ENCODE measurements around the gene HEXIM2. TPM values are rescaled to one million over a fixed set of nuclear protein-coding genes. Genes with fewer than 3 reads are reported as not detected.
A peak's percentile ranks its signal among the peaks of the same experiment; 100 is the strongest.

HEXIM2 gene
- total RNA-seq, 1 experiment from 2014 or later = 16.3 TPM

DNA sequence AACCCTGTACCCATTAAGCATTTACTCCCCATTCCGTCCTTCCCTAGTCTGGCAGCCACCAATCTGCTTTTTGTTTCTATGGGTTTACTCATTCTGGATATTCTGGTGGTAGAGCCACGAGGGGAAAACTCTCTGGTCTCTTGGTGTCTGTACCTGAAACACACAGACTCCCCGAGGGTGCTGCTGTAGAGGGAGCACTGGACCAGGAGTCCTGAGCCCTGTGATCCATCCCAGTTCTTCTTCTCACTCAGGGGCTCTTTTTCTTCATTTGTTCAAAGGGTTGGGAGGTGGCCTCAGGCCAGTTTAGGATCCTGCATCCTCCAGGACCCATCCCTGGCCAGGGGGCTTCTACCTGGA is 14.1 kb downstream of the HEXIM2 start:
- Mint-ChIP-seq H3K4me3 (ENCODE audit: low read depth, unreplicated experiment) (no peak overlapping the region), H3K4me1 (ENCODE audit: low read depth, unreplicated experiment) (peaks cover 39% of the 10 kb centered on the region), H3K36me3 (ENCODE audit: insufficient read depth, unreplicated experiment) (peaks cover 26% of the 10 kb centered on the region), H3K9me3 (ENCODE audit: low read depth, unreplicated experiment) (no peaks in the 10 kb centered on the region), H3K27ac (ENCODE audit: unreplicated experiment) (peak overlapping the region; percentile 72), H3K27me3 (ENCODE audit: unreplicated experiment) (no peaks in the 10 kb centered on the region)
- intact Hi-C loops (cut with micrococcal nuclease; ENCODE audit: unreplicated experiment) = no loop called here
- CTCF ChIA-PET = interaction anchor here (0.6 to 2.5 kb wide), 7 partner anchors 14 to 40 kb away, joined by 3 to 11 read pairs (median 5); partner anchors contain the start of genes ACBD4 and HEXIM1
- no peak for DNase-seq
- TF ChIP-seq, protein P1, sequence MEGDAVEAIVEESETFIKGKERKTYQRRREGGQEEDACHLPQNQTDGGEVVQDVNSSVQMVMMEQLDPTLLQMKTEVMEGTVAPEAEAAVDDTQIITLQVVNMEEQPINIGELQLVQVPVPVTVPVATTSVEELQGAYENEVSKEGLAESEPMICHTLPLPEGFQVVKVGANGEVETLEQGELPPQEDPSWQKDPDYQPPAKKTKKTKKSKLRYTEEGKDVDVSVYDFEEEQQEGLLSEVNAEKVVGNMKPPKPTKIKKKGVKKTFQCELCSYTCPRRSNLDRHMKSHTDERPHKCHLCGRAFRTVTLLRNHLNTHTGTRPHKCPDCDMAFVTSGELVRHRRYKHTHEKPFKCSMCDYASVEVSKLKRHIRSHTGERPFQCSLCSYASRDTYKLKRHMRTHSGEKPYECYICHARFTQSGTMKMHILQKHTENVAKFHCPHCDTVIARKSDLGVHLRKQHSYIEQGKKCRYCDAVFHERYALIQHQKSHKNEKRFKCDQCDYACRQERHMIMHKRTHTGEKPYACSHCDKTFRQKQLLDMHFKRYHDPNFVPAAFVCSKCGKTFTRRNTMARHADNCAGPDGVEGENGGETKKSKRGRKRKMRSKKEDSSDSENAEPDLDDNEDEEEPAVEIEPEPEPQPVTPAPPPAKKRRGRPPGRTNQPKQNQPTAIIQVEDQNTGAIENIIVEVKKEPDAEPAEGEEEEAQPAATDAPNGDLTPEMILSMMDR (IDR thresholded peaks at IDR 0.05; ENCODE audit: unreplicated experiment) = no peak
- BruUV-seq (replicated peaks) = no TSS peak

DNA sequence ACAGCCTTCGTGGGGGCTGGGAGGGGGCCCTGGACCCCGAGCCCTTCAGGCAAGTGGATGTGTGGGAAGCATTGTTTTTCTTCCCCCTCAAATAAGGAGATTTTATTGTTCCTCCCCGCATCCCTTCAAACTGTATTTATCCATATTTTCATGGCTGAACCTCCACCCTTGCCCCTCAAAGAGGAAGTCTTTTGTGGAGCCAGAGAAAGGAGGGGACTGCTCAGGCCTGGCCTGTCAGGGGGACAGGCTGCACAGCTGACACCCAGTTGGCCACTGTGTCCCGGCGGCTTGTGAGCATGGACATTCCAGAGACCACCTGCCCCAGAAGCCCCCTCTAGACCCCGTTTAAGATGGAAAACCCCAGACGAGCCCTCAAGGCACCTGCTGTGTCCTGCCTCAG is 15.9 kb downstream of the HEXIM2 start:
- intact Hi-C loops (cut with micrococcal nuclease; ENCODE audit: unreplicated experiment) = no loop called here
- CTCF ChIA-PET = interaction anchor here (1.4 kb wide), 1 partner anchor 26 kb away, joined by 5 read pairs; no protein-coding TSS in a partner anchor
- no TSS peak for BruUV-seq (replicated peaks)

DNA sequence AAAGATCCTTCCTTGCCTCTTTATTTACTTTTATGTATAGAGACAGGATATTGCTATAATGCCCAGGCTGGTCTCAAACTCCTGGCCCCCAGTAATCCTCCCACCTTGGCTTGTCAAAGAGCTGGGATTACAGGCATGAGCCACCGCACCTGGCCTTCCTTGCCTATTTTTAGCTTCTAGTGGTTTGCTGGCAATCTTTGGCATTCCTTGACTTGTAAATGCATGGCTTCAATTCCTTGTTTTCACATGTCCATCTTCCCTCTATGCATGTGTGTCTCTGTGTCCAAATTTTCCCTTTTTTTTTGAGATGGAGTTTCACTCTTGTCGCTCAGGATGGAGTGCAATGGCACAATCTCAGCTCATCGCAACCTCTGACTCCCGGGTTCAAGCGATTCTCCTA is 22.5 kb downstream of the HEXIM2 start:
- H3K36me3 Mint-ChIP-seq (ENCODE audit: insufficient read depth, unreplicated experiment) = no peaks in the 10 kb centered on the region
- BruUV-seq (replicated peaks) = no TSS peak

More for the DNA sequence above, 15.9 kb downstream of the HEXIM2 start:
- Mint-ChIP-seq H3K27ac (ENCODE audit: unreplicated experiment) (no peak overlapping the region), H3K4me3 (ENCODE audit: low read depth, unreplicated experiment) (no peak overlapping the region), H3K4me1 (ENCODE audit: low read depth, unreplicated experiment) (peaks cover 21% of the 10 kb centered on the region), H3K36me3 (ENCODE audit: insufficient read depth, unreplicated experiment) (peaks cover 8% of the 10 kb centered on the region), H3K27me3 (ENCODE audit: unreplicated experiment) (no peaks in the 10 kb centered on the region), H3K9me3 (ENCODE audit: low read depth, unreplicated experiment) (no peaks in the 10 kb centered on the region)
- no peak for DNase-seq
- TF ChIP-seq, protein P1 (IDR thresholded peaks at IDR 0.05; ENCODE audit: unreplicated experiment) = no peak

DNA sequence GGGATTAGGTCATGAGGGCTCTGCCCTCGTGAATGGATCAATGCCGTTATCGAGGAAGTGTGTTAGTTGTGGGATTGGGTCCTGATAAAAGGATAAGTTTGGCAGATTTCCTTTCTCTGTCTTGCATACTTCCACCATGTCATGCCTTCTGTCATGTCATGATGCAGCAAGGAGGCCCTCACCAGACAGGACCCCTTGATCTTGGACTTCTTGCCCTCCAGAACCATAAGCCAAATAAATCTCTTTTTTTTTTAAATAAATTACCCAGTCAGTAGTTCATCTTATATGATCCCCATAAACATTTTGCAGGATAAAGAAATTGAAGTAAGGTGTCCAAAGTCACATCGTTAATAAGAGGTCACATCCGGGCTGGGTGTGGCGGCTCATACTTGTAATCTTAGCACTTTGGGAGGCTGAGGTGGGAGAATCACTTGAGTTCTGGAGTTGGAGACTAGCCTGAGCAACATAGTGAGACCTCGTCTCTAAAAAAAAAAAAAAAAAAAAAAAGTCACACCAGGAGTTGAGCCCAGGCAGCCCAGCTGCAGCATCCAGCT is 25.2 kb downstream of the HEXIM2 start:
- H3K36me3 Mint-ChIP-seq (ENCODE audit: insufficient read depth, unreplicated experiment) = peaks cover 6% of the 10 kb centered on the region
- DNase-seq = no peak
- TF ChIP-seq, protein P1 (IDR thresholded peaks at IDR 0.05; ENCODE audit: unreplicated experiment) = no peak
- H3K27ac Mint-ChIP-seq (ENCODE audit: unreplicated experiment) = no peak overlapping the region
- BruUV-seq (replicated peaks) = no TSS peak
- intact Hi-C loops (cut with micrococcal nuclease; ENCODE audit: unreplicated experiment) = no loop called here
- no peaks in the 10 kb centered on the region for H3K27me3 Mint-ChIP-seq (ENCODE audit: unreplicated experiment)
- H3K9me3 Mint-ChIP-seq (ENCODE audit: low read depth, unreplicated experiment) = no peaks in the 10 kb centered on the region
- peaks cover 49% of the 10 kb centered on the region for H3K4me1 Mint-ChIP-seq (ENCODE audit: low read depth, unreplicated experiment)
- H3K4me3 Mint-ChIP-seq (ENCODE audit: low read depth, unreplicated experiment) = no peak overlapping the region
- CTCF ChIA-PET = interaction anchor here (0.7 kb wide), 2 partner anchors 45 to 1896 kb away, joined by 4 to 5 read pairs; no protein-coding TSS in a partner anchor

More for the DNA sequence above, 22.5 kb downstream of the HEXIM2 start:
- intact Hi-C loops (cut with micrococcal nuclease; ENCODE audit: unreplicated experiment) = no loop called here
- TF ChIP-seq, protein P1 (IDR thresholded peaks at IDR 0.05; ENCODE audit: unreplicated experiment) = no peak
- Mint-ChIP-seq H3K4me1 (ENCODE audit: low read depth, unreplicated experiment) (peaks cover 25% of the 10 kb centered on the region), H3K9me3 (ENCODE audit: low read depth, unreplicated experiment) (no peaks in the 10 kb centered on the region), H3K4me3 (ENCODE audit: low read depth, unreplicated experiment) (no peak overlapping the region), H3K27me3 (ENCODE audit: unreplicated experiment) (no peaks in the 10 kb centered on the region), H3K27ac (ENCODE audit: unreplicated experiment) (peak overlapping the region; percentile 25)
- CTCF ChIA-PET = interaction anchor here (0.8 to 2.6 kb wide), 4 partner anchors 10 to 49 kb away, joined by 3 to 14 read pairs (median 6); partner anchors contain the start of gene ACBD4
- no peak for DNase-seq
